Tongue (tissue), 2 donors: ENCODE results near the gene LAMC2. TPM values are rescaled to one million over a fixed set of nuclear protein-coding genes. Genes with fewer than 3 reads are reported as not detected.
"Not testable (repeated sequence)": the region's sequence is repeated elsewhere in the genome, so short reads cannot be mapped to it uniquely, and the experiment has no call there.

Experiments
- DNase-seq: peaks from one replicate; pipeline ENCODE4 v3.0.0-alpha.2; 2015
- total RNA-seq: library from RNA; depleted of rRNA; stranded (reverse); fragments of >200 nt; gene quantifications from one replicate; pipeline ENCODE4 v1.2.3, GENCODE V29; 2014

LAMC2 gene
- total RNA-seq, 1 donor from 2014 or later, result 11.8 TPM

DNA sequence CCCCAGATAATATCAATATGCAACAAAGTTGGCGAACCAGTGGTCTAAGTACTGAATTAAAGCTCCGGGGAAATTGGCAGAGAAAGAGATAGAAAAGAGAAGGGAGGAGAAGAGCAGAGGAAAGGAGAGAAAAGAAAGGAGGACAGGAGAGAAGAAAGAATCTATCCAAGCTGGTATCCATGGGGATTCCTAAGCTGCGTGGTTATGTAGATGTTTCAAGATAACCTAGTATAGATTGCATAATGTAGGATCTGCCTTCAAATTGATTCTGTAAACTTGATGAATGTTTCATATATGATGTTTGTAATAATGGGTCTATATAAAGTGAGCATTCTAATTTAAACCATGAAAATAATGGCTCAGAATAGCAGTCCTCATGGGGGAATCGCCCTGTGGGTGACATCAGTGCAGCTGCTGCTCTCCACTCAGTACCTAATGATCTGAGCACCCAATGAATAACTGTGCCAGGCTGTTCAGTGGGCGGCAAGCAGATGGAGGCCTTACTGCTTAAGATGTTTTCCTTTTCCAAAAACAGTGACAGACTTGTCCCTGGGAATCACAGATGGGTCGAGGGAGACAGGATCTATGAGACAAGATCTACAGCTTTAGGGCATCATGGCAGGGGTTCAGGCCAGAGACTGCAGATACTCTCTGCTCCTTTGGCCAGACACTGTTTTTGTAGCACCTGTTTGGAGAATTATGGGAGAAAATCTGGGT, 78.0 kb downstream of the LAMC2 start:
- DNase-seq, result no peak

DNA sequence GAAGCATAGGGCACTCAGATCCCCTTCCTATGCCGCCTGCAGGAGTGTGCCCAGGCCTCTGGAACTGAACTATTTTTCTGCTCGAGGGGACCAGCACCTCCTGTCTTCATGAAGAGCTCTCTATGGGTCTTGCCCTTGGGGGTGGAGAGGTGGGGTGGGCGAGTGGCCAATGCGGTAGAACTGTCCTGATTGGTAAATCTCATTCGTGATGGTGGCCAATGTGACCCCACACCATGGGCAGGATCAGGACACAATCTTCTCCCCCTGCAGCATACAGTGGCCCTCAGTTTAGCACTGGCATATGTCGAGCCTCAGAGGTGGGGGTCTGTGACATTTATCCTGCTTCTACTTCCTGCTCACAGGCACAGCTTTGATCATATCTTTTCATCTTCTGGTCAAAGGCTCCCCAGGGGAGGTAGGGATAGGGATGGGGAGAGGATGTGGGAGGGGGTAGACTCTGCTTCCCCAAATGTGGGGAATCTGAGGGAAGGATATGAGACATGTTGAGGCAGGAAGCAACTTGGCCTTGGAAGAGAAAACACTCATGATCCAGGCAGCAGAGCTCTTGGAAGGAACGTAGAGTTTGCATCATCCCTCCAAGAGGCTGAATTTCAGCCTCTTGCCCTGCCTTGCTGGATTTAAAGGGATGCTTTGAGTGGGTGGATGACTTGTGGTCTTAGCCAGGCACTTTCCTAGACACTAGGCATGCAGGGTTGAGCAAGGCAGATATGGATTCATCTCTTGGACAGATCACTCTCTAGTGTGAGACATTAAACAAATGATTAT, 81.8 kb downstream of the LAMC2 start:
- no peak for DNase-seq

DNA sequence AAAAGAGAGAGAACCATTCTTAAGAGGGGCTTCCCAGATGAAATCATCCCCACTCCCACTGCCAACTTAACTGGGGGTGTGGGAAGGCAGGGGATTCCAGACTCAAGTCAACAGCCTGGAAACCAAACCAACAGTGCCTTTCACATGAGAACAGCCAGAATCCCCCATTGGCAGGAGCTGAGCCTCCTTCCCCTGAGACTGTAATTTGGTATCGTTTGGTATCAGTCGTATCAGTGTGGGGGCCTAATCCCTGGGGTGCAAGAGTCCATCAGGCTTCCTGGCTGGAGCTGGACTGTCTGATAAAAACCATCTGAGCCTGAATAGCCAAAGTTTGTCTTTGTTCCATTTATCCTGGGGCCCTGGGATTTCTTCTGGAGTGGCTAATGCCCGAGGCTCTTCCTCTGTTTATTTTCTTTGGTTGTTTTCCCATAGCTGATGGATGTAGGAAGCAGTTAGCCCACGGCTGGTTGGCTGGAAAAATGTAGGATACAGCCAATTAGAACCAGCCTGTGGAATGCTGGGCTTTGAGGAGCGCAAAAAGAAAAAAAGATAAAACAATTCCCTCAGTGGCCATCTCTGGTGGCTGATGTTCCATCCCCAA, 84.6 kb downstream of the LAMC2 start:
- DNase-seq, result no peak

DNA sequence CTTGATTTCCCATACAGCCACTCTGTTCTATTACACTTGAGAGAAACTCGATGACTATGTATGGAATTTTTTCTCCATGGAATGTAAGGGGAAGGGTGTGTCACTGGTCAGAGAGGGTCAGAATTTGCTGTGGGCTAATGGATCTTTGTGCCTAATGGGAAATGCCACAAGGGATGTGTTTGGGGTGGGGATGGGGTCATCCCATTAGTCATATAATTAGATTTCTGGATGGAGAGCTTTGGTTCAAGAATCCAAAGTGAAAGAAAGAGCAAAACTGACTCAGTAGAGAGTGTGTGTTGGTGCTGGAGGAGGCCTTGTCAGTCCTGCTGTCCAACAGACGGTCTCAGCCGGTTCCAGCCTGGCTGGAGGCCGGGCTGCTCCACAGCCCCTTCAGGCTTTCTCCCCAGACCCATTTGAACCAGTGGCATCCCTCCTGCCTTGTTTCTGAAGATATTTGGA, 86.4 kb downstream of the LAMC2 start:
- DNase-seq, result no peak

DNA sequence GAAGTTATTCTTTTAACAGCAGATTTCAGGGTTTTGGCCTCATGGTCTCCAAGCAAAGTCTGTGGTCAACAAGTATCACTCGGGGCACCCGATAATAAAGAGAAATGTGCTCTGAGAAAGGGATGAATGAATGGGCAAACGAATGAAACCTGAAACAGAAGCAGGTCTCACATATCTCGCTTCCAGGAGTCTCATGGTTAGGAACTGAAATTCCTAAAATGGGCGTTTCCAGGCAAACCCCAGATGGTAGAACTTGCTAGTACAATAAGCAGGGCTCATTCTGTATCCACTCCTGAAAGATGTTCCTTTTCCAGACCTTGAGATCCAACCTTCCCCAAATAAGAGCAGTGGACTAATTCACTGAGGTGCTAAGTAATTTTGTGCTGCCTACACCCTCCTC, 87.2 kb downstream of the LAMC2 start:
- DNase-seq, result no peak

DNA sequence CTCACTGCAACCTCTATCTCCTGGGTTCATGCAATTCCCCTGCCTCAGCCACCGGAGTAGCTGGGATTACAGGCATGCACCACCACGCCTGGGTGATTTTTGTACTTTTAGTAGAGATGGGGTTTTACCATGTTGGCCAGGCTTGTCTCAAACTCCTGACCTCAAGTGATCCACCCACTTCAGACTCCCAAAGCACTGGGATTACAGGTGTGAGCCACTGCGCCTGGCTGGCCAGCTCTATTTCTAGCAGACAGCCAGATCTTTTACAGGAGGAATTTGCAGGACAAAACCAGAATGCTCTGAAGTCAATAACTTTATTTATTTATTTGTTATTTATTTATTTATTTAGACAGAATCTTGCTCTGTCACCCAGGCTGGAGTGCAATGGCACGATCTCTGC, 87.9 kb downstream of the LAMC2 start:
- not testable (repeated sequence) for DNase-seq

DNA sequence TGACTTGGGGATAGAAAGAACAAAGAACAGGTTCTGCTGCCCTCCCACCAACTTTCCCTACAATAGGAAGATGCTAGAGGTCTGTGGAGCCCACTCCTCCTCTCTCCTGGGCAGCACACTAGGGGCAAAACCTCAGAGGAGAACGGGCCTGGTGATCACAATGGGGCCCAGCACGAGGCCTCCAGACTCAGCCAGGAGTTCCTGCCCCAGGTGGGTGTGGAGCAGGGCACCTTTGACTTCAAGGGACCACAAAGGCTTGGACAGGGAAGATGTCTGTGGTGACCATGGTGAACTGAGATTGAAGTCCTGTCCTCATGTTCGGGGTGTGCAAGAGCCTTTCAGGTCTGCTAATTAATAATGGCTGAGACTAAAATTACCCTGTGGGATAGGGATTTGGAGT, 88.8 kb downstream of the LAMC2 start:
- no peak for DNase-seq

DNA sequence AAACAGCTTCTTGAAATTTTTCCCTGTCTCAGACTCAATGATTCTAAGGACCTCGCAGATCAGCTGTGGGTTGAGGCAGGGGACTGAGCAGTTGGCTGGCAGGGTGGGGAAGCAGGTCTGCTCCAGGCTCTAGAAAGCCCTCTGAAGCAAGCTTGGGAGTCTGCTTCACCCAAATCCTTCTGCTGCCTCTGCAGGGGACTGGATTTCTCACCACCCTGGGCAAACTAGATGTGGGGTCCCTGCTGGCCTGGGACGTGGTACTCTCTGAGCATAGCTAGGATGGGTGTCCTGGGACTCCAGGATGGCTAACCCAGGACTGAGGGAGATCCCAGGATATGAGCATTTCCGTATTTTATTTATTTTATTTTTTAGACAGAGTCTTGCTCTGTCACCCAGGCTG, 89.3 kb downstream of the LAMC2 start:
- no peak for DNase-seq

DNA sequence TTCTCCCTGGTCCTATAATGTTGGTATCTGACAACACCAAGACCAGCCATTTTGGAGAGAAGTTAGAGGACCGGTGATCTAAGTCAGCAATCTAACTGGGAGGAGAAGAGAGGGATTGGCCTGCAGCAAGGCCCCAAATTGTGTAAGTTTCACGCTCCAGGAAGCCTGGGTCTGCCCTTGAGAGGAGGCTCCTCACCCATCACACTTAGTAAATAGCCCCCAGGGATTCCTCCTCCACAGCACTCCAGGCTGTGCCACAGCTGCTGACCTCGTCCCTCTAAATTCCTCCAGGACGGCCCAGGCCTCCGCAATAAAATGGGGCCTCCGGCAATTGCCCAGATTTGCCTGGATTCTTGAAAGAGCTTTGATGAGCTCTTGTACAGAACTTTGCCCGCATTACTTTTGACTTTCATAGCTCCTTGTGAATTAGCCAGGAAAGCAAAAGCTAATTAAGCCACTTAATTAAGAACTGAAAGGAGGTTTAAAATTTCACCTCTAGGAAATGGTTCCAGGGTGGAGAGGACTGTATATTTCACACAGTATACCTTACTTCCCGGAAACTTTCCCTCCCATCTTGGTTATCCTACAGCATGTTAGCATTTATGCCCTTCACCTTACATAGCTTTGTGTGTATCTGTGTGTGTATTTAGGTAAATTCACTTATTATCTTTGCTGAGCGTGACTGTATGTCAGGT, 90.5 kb downstream of the LAMC2 start:
- DNase-seq, result no peak

DNA sequence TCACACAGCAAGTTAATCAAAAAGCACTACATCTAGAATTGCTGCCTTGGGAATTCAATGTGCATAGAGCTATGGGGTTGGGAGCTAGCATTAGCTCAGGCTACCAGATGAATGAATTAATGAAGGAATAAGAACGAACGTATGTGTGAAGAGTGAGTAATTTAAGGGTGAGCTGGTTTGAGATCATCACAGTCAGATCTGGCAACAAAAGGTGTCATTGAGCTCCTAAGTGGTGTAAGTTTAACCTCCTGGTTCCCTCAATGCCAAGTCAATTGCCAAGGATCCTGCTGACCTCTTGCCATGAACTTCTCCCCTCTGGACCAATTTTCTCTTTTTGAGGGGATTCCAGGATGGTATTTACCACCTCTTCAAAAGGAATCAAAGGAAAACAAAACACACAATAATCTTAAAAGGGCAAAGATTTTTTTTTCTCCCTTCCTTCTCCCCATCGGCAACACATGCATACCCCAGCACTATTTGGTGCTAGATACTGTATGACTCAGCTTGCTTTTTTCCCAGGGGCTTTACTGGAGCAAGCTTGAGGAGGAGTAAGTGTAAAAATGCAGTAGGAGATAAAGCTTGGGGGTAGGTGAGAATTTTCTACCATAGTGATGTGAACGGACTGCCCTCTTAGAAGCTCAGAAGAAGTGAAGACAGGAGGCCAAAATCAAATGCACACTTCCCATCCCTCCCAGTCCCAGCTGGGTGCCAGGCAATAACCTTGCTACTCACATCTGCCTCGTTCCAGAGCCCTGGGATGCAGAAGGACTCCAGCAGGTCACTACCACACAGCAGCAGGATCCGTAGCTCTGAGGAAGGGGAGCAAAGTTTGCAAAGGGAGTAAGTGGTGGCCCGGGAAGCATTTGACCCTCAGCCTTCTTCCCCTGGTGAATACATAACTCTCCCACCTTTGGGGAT, 92.0 kb downstream of the LAMC2 start:
- no peak for DNase-seq

DNA sequence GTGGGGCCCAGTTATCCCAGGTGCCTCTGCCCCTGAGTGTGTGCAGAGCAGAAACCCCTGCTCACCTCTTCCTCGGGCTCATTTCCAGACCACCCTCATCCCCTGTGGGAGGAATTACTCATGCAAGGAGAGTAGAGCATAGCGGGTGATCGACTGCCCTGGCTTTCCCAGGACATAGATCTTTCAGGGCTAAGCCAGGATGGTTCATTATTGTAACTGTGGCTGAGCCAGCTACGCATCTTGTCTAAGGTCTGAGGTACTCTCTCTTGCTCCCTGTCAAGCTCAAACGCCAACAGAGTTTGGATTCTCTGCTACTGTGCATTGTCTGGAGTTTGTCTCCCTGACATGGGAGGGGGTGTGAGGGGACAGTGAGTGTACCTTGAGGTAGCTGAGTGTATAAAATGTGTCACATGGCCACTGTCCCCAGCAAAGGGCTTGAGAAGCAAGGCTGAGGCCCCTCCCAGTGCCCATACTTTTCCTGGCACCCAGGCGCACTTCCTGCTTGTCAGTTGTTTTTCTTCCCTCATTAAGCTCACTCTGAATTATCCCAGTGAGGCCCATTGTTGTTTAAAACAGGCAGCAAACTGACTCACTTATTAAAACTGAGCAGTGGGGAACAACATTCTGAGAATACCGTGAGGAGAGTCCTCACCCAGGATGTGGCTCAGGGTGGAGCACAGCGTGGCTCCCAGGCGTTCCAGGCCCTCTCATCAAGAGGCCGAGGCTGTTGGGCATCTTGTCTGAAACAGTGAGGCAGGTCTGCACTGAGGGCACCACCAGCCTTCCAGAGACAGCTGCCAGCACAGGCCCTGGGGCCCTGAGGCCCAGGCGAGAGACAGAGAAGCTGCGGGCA, 92.9 kb downstream of the LAMC2 start:
- DNase-seq, result no peak

DNA sequence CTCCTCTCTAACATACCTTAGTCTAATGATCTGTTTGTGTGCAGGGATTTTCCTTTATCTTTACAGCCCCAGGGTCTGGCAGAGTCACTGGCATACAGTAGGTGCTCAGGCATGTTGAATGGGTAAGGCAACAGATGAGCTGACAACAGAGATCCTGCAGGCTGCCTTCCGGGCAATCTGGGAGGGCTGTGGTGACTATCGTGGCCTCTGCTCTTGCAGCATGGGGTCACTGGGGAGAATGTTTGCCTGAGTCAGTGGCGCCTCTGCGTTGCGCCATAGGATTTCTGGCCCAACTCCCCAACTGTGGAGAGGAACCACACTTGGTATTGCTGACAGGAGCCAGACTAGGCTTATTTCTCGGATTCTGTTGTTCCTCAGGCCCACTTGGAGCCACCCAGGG, 93.8 kb downstream of the LAMC2 start:
- DNase-seq, result no peak

DNA sequence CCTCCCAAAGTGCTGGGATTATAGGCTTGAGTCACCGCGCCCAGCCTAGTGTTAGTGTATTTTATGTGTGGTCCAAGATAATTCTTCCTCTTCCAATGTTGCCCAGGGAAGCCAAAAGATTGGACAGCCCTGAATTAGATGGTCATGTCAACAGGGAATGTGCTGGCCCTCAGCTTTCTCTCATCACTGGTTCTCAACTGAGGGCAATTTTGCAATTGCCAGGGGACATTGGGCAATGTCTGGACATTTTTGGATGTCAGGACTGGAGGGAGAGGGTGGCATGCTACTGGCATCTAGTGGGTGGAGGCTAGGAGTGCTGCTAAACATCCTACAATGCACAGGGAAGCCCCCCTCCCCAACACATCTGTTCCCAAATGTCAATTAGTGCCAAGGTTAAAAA, 95.0 kb downstream of the LAMC2 start:
- DNase-seq, result no peak

DNA sequence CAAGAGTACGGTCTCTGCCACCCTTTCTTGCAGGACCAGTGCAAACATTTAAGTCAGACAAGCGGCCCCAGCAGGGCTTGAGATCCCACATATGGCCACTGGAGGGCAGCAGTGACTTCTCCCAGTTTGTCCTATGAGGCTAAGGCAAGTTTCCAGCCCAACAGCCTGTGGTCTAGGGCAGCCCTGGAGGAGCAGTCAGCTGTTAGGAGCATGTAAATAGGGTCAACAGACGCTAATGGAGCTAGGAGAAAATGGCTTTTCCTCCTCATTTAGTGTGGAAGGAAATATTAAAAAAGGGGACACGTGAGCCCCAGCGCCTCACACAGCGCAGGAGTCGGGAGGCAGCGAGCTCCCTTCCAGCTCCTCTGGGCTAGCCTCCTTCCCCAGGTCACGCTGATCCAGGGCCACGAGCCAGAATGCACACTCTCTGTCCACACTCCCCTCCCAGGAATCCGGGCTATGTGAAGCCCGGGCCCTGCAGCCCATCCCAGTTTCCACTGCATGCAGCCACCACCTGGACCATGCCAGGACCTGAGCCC, 95.6 kb downstream of the LAMC2 start:
- peak; percentile 98 for DNase-seq

DNA sequence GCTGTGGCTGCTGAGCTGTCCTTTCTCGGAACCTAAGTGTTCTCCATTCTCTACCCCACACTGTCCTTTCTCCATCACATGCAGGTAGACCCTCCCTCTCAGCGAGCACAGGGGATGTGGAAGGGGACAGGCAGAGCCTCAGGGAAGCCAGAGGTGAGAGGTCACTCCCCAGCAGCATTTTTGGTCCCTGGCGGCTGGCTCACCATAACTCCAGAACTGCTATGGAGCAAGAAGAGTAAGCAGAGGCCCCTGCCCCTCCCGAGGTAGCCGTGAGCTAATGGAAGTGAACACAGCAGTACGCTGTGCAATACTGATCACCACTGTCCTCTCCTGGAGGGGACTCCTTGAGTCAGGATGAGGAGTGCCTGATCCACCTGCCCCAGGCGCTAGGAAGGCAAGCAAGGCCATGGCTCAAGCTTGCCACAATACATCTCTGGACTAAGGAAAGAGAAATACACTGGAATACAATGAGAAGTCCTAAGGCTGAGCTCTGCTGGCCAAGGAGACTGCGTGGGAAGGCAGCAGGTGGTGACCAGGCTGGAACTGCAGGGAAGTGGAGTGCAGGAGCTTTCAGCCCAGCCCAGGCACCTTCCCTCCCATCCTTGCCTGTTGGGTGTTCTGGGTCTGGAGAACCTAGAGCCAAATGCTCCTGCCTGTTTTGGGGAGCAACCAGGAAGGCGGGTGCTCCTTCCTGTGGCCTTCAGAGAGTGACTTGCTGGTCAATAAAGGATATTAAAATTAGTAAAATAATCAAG, 96.2 kb downstream of the LAMC2 start:
- DNase-seq, result no peak

DNA sequence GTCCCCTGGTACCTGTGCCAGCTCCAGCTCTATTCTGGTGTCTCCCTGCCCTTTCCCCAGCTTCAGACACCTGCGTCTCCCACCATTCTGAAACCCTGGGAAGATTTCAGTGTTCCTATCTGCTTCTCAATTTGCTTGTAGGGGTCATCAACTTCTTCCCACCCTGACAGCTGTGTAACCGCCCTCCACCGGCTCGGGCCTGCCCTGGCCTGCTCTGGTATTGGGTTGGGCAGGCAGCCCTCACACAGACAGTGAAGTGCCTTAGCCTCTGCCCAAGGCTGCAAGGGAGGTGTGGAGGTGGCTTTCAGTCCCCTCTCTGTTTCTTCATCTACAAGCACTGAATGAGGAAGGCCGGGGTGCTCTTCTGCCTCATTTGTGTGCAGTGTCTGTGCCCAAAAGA, 97.2 kb downstream of the LAMC2 start:
- DNase-seq, result peak; percentile 66

DNA sequence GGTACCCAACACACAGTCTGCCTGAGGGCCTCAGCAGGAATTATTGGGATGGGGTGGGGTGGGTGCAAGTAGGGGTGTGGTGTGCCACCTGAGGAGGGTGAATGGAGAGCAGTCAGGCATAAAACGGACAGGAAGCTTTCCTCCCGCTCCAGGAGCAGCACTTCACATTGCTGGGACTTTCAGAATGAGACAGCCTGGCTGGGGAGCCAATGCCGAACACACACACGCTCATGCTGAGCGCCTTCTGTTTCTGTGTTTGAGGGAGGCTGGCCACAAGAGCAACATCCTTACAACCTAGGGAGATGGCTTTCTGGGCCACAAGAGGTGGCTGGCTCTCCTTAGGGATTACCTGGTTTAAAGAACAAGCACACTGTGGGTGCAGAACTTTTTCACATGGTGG, 98.0 kb downstream of the LAMC2 start:
- DNase-seq, result no peak

DNA sequence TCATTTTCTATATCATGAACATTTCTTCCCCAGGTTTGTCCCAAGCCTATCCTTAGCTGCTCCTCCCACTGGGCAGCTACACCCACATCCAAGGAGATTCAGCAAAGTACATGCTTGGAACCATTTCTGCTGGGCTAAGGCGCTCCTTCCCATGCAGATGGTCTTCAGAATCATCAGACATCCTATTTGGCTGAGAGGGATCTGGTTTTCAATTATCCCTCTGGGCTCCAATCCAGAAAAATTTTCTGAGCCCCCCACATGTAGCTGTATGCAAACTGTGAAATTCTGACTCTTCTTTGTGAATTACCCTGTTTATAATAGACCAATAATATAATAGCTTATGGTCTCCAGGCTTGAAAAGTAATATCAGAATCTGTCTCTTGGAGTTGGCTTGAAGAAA, 99.2 kb downstream of the LAMC2 start:
- peak; percentile 55 for DNase-seq

DNA sequence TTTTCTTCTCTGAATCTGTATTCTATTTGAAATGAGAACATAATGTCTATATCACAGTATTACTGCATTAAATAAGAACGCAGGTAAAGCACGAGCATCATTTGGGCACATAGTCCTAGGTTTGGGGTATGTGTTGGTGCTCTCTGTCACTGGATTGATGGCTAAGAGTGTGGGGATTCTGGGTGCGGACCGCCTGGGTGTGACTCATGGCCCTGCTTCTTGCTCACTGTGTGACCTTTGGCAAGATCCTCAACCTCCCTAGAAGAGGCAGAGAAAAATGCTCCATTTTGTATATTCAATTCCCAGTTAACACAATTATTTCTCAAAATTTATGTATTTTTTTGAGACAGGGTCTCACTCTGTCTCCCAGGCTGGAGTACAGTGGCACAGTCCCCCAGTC, 99.7 kb downstream of the LAMC2 start:
- DNase-seq, result no peak
